H1 (cell line): Measurements from ENCODE around the gene SEZ6L. TPM values are rescaled to one million over a fixed set of nuclear protein-coding genes. Genes with fewer than 3 reads are reported as not detected.

Experiments
- CTCF ChIA-PET: fragments of 300-600 bp; sonication (Branson Sonifier 250); formaldehyde crosslinking; loops from one replicate; lab custom pipeline; 2021; ENCODE audit not compliant: partially characterized antibody; lab: Charles Lee
- POLR2A ChIA-PET: fragments of 300-600 bp; sonication (Branson Sonifier 250); formaldehyde crosslinking; loops from one replicate; lab custom pipeline; 2021; ENCODE audit warnings: inconsistent platforms; ENCODE audit not compliant: partially characterized antibody; lab: Charles Lee
- DNase-seq, 2 experiments: peaks; one replicate each; pipeline versions ENCODE4 v3.0.0 to v3.0.0-alpha.2; 2010 to 2022; ENCODE audit warnings: low spot score in 2 of 2, low read depth in 1 of 2, mixed read lengths in 1 of 2
- FAIRE-seq: peaks from 2 replicates; lab custom pipeline; 2011; peaks lifted over from hg19 to GRCh38; lab: Jason Lieb, UNC
- H2AFZ ChIP-seq: 2 replicates; pipeline ENCODE4 v1.8.1; 2012; ENCODE audit warnings: low read length, inconsistent platforms
- H2AK5ac ChIP-seq: 2 replicates; pipeline ENCODE4 v1.6.1; 2013; ENCODE audit warnings: low read depth, low read length
- H2BK120ac ChIP-seq: replicated peaks from 2 replicates; pipeline ENCODE3; 2013; ENCODE audit warnings: low read depth, low read length, inconsistent platforms
- H2BK12ac ChIP-seq: 2 replicates; pipeline ENCODE4 v1.6.1; 2013; ENCODE audit warnings: low read depth, low read length
- H2BK15ac ChIP-seq: 2 replicates; pipeline ENCODE4 v1.6.1; 2013; ENCODE audit warnings: low read length
- H2BK20ac ChIP-seq: 2 replicates; pipeline ENCODE4 v1.6.1; 2013; ENCODE audit warnings: low read length
- H2BK5ac ChIP-seq: 2 replicates; pipeline ENCODE4 v1.6.1; 2013; ENCODE audit warnings: low read depth, low read length
- H3K14ac ChIP-seq: 2 replicates; pipeline ENCODE4 v1.6.1; 2013; ENCODE audit warnings: inconsistent platforms; ENCODE audit not compliant: insufficient read length
- H3K18ac ChIP-seq: 2 replicates; pipeline ENCODE4 v1.6.1; 2013; ENCODE audit warnings: low read length; ENCODE audit errors: extremely low read depth
- H3K23ac ChIP-seq: 2 replicates; pipeline ENCODE4 v1.6.1; 2013; ENCODE audit warnings: inconsistent platforms; ENCODE audit not compliant: insufficient read length
- H3K23me2 ChIP-seq: 2 replicates; pipeline ENCODE4 v1.6.1; 2013; ENCODE audit warnings: low read depth, low read length
- H3K27ac ChIP-seq: 2 replicates; pipeline ENCODE4 v1.6.1; 2011; ENCODE audit warnings: low read depth, low read length, inconsistent platforms
- H3K27me3 ChIP-seq, 4 experiments: replicated peaks in 1 of 4; 1 replicate in 1 of 4; 2 replicates in 3 of 4; pipeline versions ENCODE4 v1.6.1 to v1.8.1; 2011 to 2013; ENCODE audit warnings: low read length in 3 of 4, mild to moderate bottlenecking in 3 of 4, inconsistent platforms in 2 of 4, mixed read lengths in 2 of 4, moderate library complexity in 1 of 4; ENCODE audit not compliant: control insufficient read depth in 3 of 4, insufficient read depth in 3 of 4; ENCODE audit errors: extremely low read depth in 1 of 4
- H3K36me3 ChIP-seq, 4 experiments: 2 replicates each; pipeline versions ENCODE4 v1.6.1 to v1.8.1; 2011 to 2013; ENCODE audit warnings: mild to moderate bottlenecking in 4 of 4, low read length in 3 of 4, moderate library complexity in 2 of 4, control low read depth in 1 of 4, inconsistent platforms in 1 of 4; ENCODE audit not compliant: insufficient read depth in 4 of 4, control insufficient read depth in 2 of 4
- H3K4ac ChIP-seq: replicated peaks from 2 replicates; pipeline ENCODE3; 2013; ENCODE audit warnings: low read length, low read depth, mixed read lengths, inconsistent platforms; ENCODE audit not compliant: insufficient read length
- H3K4me1 ChIP-seq, 4 experiments: replicated peaks in 1 of 4; 1 replicate in 1 of 4; 2 replicates in 3 of 4; pipeline versions ENCODE4 v1.6.1 to v1.8.1; 2011 to 2013; ENCODE audit warnings: low read length in 3 of 4, inconsistent platforms in 2 of 4, mixed read lengths in 1 of 4; ENCODE audit not compliant: insufficient read depth in 4 of 4, control insufficient read depth in 3 of 4
- H3K4me2 ChIP-seq, 2 experiments: 2 replicates each; pipeline versions ENCODE4 v1.6.1 to v1.8.1; 2011 to 2013; ENCODE audit warnings: low read depth in 2 of 2, low read length in 2 of 2, control low read depth in 1 of 2, inconsistent platforms in 1 of 2, mild to moderate bottlenecking in 1 of 2; ENCODE audit not compliant: insufficient read depth in 1 of 2
- H3K4me3 ChIP-seq, 4 experiments: fragments of 200-600, 300-600 bp in 1 of 4; sonication (generic), shearing (Covaris generic), sonication (Bioruptor Twin) in 1 of 4; 2 replicates each; pipeline versions ENCODE4 v1.5.1 to v1.8.1; 2011 to 2016; ENCODE audit warnings: low read length in 4 of 4, low read depth in 3 of 4, control low read depth in 2 of 4, inconsistent platforms in 2 of 4, mild to moderate bottlenecking in 2 of 4, mixed read lengths in 1 of 4, moderate library complexity in 1 of 4; ENCODE audit not compliant: insufficient read depth in 2 of 4; ENCODE audit errors: extremely low read depth in 1 of 4
- H3K56ac ChIP-seq: replicated peaks from 2 replicates; pipeline ENCODE3; 2013; ENCODE audit warnings: low read depth, mild to moderate bottlenecking, mixed read lengths, low read length, inconsistent platforms; ENCODE audit not compliant: insufficient read length
- H3K79me1 ChIP-seq: 2 replicates; pipeline ENCODE4 v1.6.1; 2013; ENCODE audit warnings: low read depth, low read length, control low read depth
- H3K79me2 ChIP-seq, 2 experiments: 2 replicates each; pipeline versions ENCODE4 v1.6.1 to v1.8.1; 2012 to 2013; ENCODE audit warnings: low read length in 2 of 2, mild to moderate bottlenecking in 2 of 2, inconsistent platforms in 1 of 2; ENCODE audit not compliant: insufficient read depth in 2 of 2, control insufficient read depth in 1 of 2
- H3K9ac ChIP-seq, 4 experiments: replicated peaks in 1 of 4; 1 replicate in 1 of 4; 2 replicates in 3 of 4; pipeline versions ENCODE4 v1.6.1 to v1.8.1; 2011 to 2013; ENCODE audit warnings: low read depth in 3 of 4, low read length in 3 of 4, control low read depth in 2 of 4, mild to moderate bottlenecking in 2 of 4, moderate library complexity in 2 of 4, inconsistent platforms in 1 of 4; ENCODE audit errors: extremely low read depth in 1 of 4
- H3K9me3 ChIP-seq, 2 experiments: 2 replicates each; pipeline versions ENCODE4 v1.6.1 to v1.8.1; 2012 to 2013; ENCODE audit warnings: mild to moderate bottlenecking in 2 of 2, moderate library complexity in 2 of 2, control low read depth in 1 of 2, inconsistent platforms in 1 of 2, low read depth in 1 of 2, low read length in 1 of 2, mixed read lengths in 1 of 2; ENCODE audit not compliant: insufficient read depth in 2 of 2
- H4K20me1 ChIP-seq, 2 experiments: replicated peaks in 1 of 2; 2 replicates each; pipeline versions ENCODE3 to v1.8.1; 2011 to 2013; ENCODE audit warnings: inconsistent platforms in 2 of 2, low read length in 2 of 2, mild to moderate bottlenecking in 1 of 2; ENCODE audit not compliant: insufficient read depth in 2 of 2, control insufficient read depth in 1 of 2
- H4K5ac ChIP-seq: 2 replicates; pipeline ENCODE4 v1.6.1; 2013; ENCODE audit warnings: low read length, low read depth, mixed read lengths, inconsistent platforms; ENCODE audit not compliant: insufficient read length
- H4K8ac ChIP-seq: 2 replicates; pipeline ENCODE4 v1.8.0; 2013; ENCODE audit warnings: mild to moderate bottlenecking, moderate library complexity, low read length, inconsistent platforms; ENCODE audit not compliant: insufficient read depth; ENCODE audit errors: extremely low read depth
- H4K91ac ChIP-seq: replicated peaks from 2 replicates; pipeline ENCODE3; 2013; ENCODE audit warnings: low read length, mixed read lengths, inconsistent platforms; ENCODE audit not compliant: insufficient read length
- BCL11A ChIP-seq, 2 experiments: IDR thresholded peaks; one replicate each; pipeline ENCODE4 v1.6.1; 2011; ENCODE audit warnings: low read depth in 2 of 2, low read length in 2 of 2, mild to moderate bottlenecking in 2 of 2
- FOSL1 ChIP-seq: IDR thresholded peaks from 2 replicates; pipeline ENCODE4 v1.6.1; 2011; ENCODE audit warnings: mild to moderate bottlenecking, low read depth, low read length, moderate library complexity; ENCODE audit not compliant: insufficient read depth
- KDM4A ChIP-seq: IDR thresholded peaks from one replicate; pipeline ENCODE4 v1.7.1; 2012; ENCODE audit warnings: low read depth, mild to moderate bottlenecking, moderate library complexity, low read length, inconsistent platforms; ENCODE audit not compliant: severe bottlenecking
- KDM5A ChIP-seq: fragments of 200-600 bp; IDR thresholded peaks from 2 replicates; pipeline ENCODE4 v1.7.1; 2012; ENCODE audit warnings: mild to moderate bottlenecking, low read length, inconsistent platforms, mixed read lengths
- SP1 ChIP-seq: IDR thresholded peaks from 2 replicates; pipeline ENCODE4 v1.6.1; 2011; ENCODE audit warnings: low read depth, low read length
- WGBS, 2 experiments: shearing (Covaris generic) in 1 of 2; methylation state at CpG; one replicate each; pipeline versions ENCODE4 v1.1.6 to v1.1.7; 2013 to 2015; ENCODE audit warnings: low lambda C conversion rate in 2 of 2, mixed read lengths in 2 of 2, inconsistent platforms in 1 of 2, low coverage in 1 of 2, missing lambda C conversion rate in 1 of 2; ENCODE audit not compliant: insufficient replicate concordance in 2 of 2, insufficient coverage in 1 of 2, insufficient read length in 1 of 2; ENCODE audit errors: extremely low coverage in 1 of 2, missing lambda C conversion rate in 1 of 2; 5-methylcytosine and 5-hydroxymethylcytosine counted together
- polyA plus RNA-seq, 7 experiments: library from polyadenylated mRNA; depleted of rRNA in 3 of 7; stranded (reverse) in 5 of 7; unstranded in 2 of 7; fragments of >200 nt in 5 of 7; fragments of 200-250 nt in 2 of 7; gene quantifications; 1 replicate in 5 of 7; 2 replicates in 1 of 7; 4 replicates in 1 of 7; pipeline versions ENCODE4 v1.2.1 to v1.2.3, GENCODE V29; 2011 to 2013; ENCODE audit warnings: missing spikeins in 2 of 7, mixed read lengths in 2 of 7
- total RNA-seq: library from RNA; stranded (reverse); fragmentation: NEBNext Ultra II Directional; extraction: Animal tissue kit (Norgen Biotek cat#: 25700); gene quantifications from 2 replicates; pipeline ENCODE4 v1.2.1, GENCODE V29; 2021
- TF ChIP-seq, protein P1 (sequence below): IDR thresholded peaks from 2 replicates; pipeline ENCODE4 v1.6.1; 2012; ENCODE audit warnings: low read length, inconsistent platforms

Gene SEZ6L
- total and polyA plus RNA-seq, 2 of the 8 experiments (the other 6 are each of a cell fraction or from before 2014, with no cell fraction given) = 0.06 to 0.33 TPM

DNA sequence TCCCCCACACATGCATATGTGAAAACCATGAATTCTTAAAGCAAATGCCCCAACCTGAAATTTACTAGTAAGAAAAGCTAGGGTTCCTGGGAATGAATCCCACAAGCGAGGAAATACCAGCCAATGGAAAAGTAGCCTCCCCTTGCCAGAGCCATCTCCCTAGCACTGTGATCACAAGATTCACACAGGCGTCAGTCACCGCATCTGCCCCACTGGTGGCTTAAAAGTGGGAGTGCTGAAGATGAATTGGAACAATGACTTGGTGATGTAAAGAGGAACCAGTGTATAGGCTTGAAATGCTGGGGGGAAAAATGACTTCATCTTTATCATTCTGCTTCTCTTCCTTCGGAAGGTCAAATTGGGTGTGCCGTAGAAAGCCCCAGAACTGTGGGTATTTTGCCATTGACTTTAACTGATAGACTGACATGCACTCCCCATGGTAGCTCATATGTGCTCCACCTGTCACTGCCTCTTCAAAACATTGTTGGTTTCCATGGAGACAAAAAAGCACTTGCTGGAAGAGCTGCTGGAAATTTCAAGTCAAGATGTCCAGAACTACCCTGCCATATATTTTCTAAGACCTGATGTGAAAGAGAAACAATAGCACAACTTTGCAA is 240.6 kb downstream of the SEZ6L start:
- no peak overlapping the region for H2BK120ac ChIP-seq
- H3K23me2 ChIP-seq = no peaks in the 10 kb centered on the region
- TF ChIP-seq, protein P1, sequence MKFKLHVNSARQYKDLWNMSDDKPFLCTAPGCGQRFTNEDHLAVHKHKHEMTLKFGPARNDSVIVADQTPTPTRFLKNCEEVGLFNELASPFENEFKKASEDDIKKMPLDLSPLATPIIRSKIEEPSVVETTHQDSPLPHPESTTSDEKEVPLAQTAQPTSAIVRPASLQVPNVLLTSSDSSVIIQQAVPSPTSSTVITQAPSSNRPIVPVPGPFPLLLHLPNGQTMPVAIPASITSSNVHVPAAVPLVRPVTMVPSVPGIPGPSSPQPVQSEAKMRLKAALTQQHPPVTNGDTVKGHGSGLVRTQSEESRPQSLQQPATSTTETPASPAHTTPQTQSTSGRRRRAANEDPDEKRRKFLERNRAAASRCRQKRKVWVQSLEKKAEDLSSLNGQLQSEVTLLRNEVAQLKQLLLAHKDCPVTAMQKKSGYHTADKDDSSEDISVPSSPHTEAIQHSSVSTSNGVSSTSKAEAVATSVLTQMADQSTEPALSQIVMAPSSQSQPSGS = no peak
- no peak for TF ChIP-seq KDM5A
- TF ChIP-seq SP1 = no peak
- TF ChIP-seq BCL11A (IDR thresholded peaks at IDR 0.05; ENCODE audit: low read depth in 2 of 2, low read length in 2 of 2) = no peak
- TF ChIP-seq FOSL1 = no peak
- no peak for TF ChIP-seq KDM4A
- FAIRE-seq (no peak), DNase-seq (no peak)
- no peak overlapping the region for H2BK15ac ChIP-seq
- no peaks in the 10 kb centered on the region; a peak in 2 of 7 replicates for H3K4me1 ChIP-seq
- H2AFZ ChIP-seq = no peak overlapping the region
- H3K4ac ChIP-seq = no peak overlapping the region
- H4K8ac ChIP-seq = no peak overlapping the region
- no peak overlapping the region for H3K4me3 ChIP-seq
- no peaks in the 10 kb centered on the region for H3K79me2 ChIP-seq
- H3K18ac ChIP-seq = no peak overlapping the region
- POLR2A ChIA-PET = interaction anchor here (1.1 to 1.8 kb wide), 3 partner anchors 9 to 90 kb away, joined by 3 to 4 read pairs (median 3); no protein-coding TSS in a partner anchor
- H2BK5ac ChIP-seq = no peak overlapping the region
- no peak overlapping the region for H3K23ac ChIP-seq
- no peak overlapping the region for H2BK20ac ChIP-seq
- H4K5ac ChIP-seq = no peak overlapping the region
- CTCF ChIA-PET = interaction anchor here (0.6 to 2.9 kb wide), 11 partner anchors 10 to 407 kb away, joined by 3 to 15 read pairs (median 5); partner anchors contain the start of gene HPS4
- no peak overlapping the region for H4K91ac ChIP-seq
- no peak overlapping the region for H3K4me2 ChIP-seq
- H2BK12ac ChIP-seq = no peak overlapping the region
- no peak overlapping the region for H3K27ac ChIP-seq
- 76% methylated on average over 5 of the region's 5 CpGs; no CpG with 5 or more reads in 1 of the 2 experiments for WGBS, 2 experiments
- H3K9me3 ChIP-seq = peaks cover 0 to 4% of the 10 kb centered on the region in 2 experiments; a peak in 1 of 4 replicates
- H3K9ac ChIP-seq = no peak overlapping the region
- H3K14ac ChIP-seq = no peak overlapping the region
- H3K27me3 ChIP-seq = peaks cover 0 to 4% (median 1%) of the 10 kb centered on the region in 4 experiments; a peak in 1 of 7 replicates
- H3K79me1 ChIP-seq = no peaks in the 10 kb centered on the region
- no peaks in the 10 kb centered on the region for H4K20me1 ChIP-seq
- H2AK5ac ChIP-seq = no peak overlapping the region
- no peak overlapping the region for H3K56ac ChIP-seq
- H3K36me3 ChIP-seq = no peaks in the 10 kb centered on the region
